Liver (tissue), 3 donors: ENCODE measurements around the gene ZCCHC8.
"Not testable (repeated sequence)": the region's sequence is repeated elsewhere in the genome, so short reads cannot be mapped to it uniquely, and the experiment has no call there.

ENCODE experiments used
- FOXA2 ChIP-seq: IDR thresholded peaks from 2 replicates; pipeline ENCODE4 v1.6.1; 2016; ENCODE audit warnings: antibody characterized with exemption
- GABPA ChIP-seq, 2 donors: IDR thresholded peaks in 1 of 2; conservative IDR thresholded peaks in 1 of 2; 2 replicates each; pipeline ENCODE4 v1.6.1; 2016; ENCODE audit warnings: antibody characterized with exemption in 2 of 2, mild to moderate bottlenecking in 1 of 2, moderate library complexity in 1 of 2
- HNF4A ChIP-seq, 2 donors: conservative IDR thresholded peaks; 2 replicates each; pipeline ENCODE4 v1.6.1; 2016; ENCODE audit warnings: antibody characterized with exemption in 2 of 2, mild to moderate bottlenecking in 2 of 2
- HNF4G ChIP-seq: IDR thresholded peaks from 2 replicates; pipeline ENCODE4 v1.6.1; 2016; ENCODE audit warnings: antibody characterized with exemption
- NR2F2 ChIP-seq: IDR thresholded peaks from 2 replicates; pipeline ENCODE4 v1.6.1; 2016; ENCODE audit warnings: antibody characterized with exemption
- RAD21 ChIP-seq, 2 donors: IDR thresholded peaks; 2 replicates each; pipeline ENCODE4 v1.6.1; 2016; ENCODE audit warnings: antibody characterized with exemption in 2 of 2, mild to moderate bottlenecking in 2 of 2
- SP1 ChIP-seq: IDR thresholded peaks from 2 replicates; pipeline ENCODE4 v1.6.1; 2018; ENCODE audit warnings: antibody characterized with exemption, mild to moderate bottlenecking
- TAF1 ChIP-seq: conservative IDR thresholded peaks from 2 replicates; pipeline ENCODE4 v1.6.1; 2016; ENCODE audit warnings: antibody characterized with exemption, mild to moderate bottlenecking
- YY1 ChIP-seq: IDR thresholded peaks from 2 replicates; pipeline ENCODE4 v1.6.1; 2016; ENCODE audit warnings: antibody characterized with exemption, mild to moderate bottlenecking
- TF ChIP-seq, protein P1 (sequence below): fragments of 150-350 bp; IDR thresholded peaks from 2 replicates; pipeline ENCODE4 v1.5.1; 2017; ENCODE audit warnings: improper control_type of control experiment, low read depth, low read length; ENCODE audit not compliant: missing input control
- TF ChIP-seq, protein P2 (sequence below): IDR thresholded peaks from 2 replicates; pipeline ENCODE4 v1.6.1; 2016; ENCODE audit warnings: antibody characterized with exemption, mild to moderate bottlenecking
- TF ChIP-seq, protein P3 (sequence below): IDR thresholded peaks from 2 replicates; pipeline ENCODE4 v1.6.1; 2016; ENCODE audit warnings: antibody characterized with exemption
- TF ChIP-seq, protein P4 (sequence below): IDR thresholded peaks from 2 replicates; pipeline ENCODE4 v1.6.1; 2016; ENCODE audit warnings: antibody characterized with exemption
- donor health status: healthy.
- donor health status: healthy.

DNA sequence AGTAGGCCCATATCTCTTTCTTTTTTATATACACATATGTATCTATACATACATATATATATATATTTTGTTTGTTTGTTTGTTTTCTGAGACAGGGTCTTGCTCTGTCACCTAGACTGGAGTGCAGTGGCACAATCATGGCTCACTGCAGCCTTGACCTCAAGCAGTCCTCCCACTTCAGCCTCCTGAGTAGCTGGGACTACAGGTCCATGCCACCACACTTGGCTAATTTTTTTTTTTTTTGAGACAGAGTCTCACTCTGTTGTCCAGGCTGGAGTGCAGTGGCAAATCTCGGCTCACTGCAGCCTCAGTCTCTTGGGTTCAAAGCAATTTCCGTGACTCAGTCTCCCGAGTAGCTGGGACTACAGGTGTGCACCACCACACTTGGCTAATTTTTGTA is 12.9 kb downstream of the ZCCHC8 start:
- TF ChIP-seq, protein P1, sequence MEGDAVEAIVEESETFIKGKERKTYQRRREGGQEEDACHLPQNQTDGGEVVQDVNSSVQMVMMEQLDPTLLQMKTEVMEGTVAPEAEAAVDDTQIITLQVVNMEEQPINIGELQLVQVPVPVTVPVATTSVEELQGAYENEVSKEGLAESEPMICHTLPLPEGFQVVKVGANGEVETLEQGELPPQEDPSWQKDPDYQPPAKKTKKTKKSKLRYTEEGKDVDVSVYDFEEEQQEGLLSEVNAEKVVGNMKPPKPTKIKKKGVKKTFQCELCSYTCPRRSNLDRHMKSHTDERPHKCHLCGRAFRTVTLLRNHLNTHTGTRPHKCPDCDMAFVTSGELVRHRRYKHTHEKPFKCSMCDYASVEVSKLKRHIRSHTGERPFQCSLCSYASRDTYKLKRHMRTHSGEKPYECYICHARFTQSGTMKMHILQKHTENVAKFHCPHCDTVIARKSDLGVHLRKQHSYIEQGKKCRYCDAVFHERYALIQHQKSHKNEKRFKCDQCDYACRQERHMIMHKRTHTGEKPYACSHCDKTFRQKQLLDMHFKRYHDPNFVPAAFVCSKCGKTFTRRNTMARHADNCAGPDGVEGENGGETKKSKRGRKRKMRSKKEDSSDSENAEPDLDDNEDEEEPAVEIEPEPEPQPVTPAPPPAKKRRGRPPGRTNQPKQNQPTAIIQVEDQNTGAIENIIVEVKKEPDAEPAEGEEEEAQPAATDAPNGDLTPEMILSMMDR: not testable (repeated sequence)
- TF ChIP-seq GABPA (IDR thresholded peaks at IDR 0.05 in 1 of 2, conservative IDR thresholded peaks at IDR 0.05 in 1 of 2); FOXA2; SP1; YY1; RAD21 (IDR thresholded peaks at IDR 0.05); TAF1; HNF4A (conservative IDR thresholded peaks at IDR 0.05); HNF4G; NR2F2: not testable (repeated sequence)
- TF ChIP-seq, protein P2, sequence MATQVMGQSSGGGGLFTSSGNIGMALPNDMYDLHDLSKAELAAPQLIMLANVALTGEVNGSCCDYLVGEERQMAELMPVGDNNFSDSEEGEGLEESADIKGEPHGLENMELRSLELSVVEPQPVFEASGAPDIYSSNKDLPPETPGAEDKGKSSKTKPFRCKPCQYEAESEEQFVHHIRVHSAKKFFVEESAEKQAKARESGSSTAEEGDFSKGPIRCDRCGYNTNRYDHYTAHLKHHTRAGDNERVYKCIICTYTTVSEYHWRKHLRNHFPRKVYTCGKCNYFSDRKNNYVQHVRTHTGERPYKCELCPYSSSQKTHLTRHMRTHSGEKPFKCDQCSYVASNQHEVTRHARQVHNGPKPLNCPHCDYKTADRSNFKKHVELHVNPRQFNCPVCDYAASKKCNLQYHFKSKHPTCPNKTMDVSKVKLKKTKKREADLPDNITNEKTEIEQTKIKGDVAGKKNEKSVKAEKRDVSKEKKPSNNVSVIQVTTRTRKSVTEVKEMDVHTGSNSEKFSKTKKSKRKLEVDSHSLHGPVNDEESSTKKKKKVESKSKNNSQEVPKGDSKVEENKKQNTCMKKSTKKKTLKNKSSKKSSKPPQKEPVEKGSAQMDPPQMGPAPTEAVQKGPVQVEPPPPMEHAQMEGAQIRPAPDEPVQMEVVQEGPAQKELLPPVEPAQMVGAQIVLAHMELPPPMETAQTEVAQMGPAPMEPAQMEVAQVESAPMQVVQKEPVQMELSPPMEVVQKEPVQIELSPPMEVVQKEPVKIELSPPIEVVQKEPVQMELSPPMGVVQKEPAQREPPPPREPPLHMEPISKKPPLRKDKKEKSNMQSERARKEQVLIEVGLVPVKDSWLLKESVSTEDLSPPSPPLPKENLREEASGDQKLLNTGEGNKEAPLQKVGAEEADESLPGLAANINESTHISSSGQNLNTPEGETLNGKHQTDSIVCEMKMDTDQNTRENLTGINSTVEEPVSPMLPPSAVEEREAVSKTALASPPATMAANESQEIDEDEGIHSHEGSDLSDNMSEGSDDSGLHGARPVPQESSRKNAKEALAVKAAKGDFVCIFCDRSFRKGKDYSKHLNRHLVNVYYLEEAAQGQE: not testable (repeated sequence)
- TF ChIP-seq, protein P3, sequence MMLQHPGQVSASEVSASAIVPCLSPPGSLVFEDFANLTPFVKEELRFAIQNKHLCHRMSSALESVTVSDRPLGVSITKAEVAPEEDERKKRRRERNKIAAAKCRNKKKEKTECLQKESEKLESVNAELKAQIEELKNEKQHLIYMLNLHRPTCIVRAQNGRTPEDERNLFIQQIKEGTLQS: not testable (repeated sequence)
- TF ChIP-seq, protein P4, sequence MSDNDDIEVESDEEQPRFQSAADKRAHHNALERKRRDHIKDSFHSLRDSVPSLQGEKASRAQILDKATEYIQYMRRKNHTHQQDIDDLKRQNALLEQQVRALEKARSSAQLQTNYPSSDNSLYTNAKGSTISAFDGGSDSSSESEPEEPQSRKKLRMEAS: not testable (repeated sequence)
